Adrenal gland (tissue), 12 donors: Measurements from ENCODE around the gene SLAMF8. TPM values are rescaled to one million over a fixed set of nuclear protein-coding genes. Genes with fewer than 3 reads are reported as not detected.

Experiments
- DNase-seq, 7 donors: peaks; one replicate each; pipeline ENCODE4 v3.0.0-alpha.2; 2019 to 2020
- H3K27ac ChIP-seq, 5 donors: fragments of 200-600 bp; sonication (generic) in 4 of 5; 1 replicate in 3 of 5; 2 replicates in 2 of 5; pipeline versions ENCODE4 v1.5.1 to v1.8.0; 2016 to 2020; ENCODE audit warnings: mild to moderate bottlenecking in 1 of 5
- H3K27me3 ChIP-seq: fragments of 200-600 bp; 2 replicates; pipeline ENCODE4 v1.8.0; 2021
- H3K36me3 ChIP-seq, 2 donors: fragments of 200-600 bp; replicated peaks in 1 of 2; 1 replicate in 1 of 2; 2 replicates in 1 of 2; pipeline versions ENCODE4 v1.5.1 to v1.8.0; 2018 to 2022
- H3K4me1 ChIP-seq, 2 donors: fragments of 200-600 bp; replicated peaks in 1 of 2; 1 replicate in 1 of 2; 2 replicates in 1 of 2; pipeline versions ENCODE4 v1.5.1 to v1.8.0; 2018 to 2021
- H3K4me3 ChIP-seq, 4 donors: fragments of 200-600 bp; sonication (generic) in 3 of 4; one replicate each; pipeline ENCODE4 v1.5.1; 2016 to 2018
- H3K9me3 ChIP-seq, 3 donors: fragments of 200-600 bp; sonication (generic) in 1 of 3; replicated peaks in 1 of 3; 1 replicate in 2 of 3; 2 replicates in 1 of 3; pipeline versions ENCODE4 v1.5.1 to v1.8.0; 2016 to 2021
- POLR2A ChIP-seq, 2 donors: fragments of 450-650 bp; IDR thresholded peaks; one replicate each; pipeline ENCODE4 v1.6.1; 2017; ENCODE audit warnings: antibody characterized with exemption in 2 of 2, mild to moderate bottlenecking in 2 of 2, moderate library complexity in 1 of 2
- WGBS, 4 donors: extraction: QIAGEN DNeasy Blood & Tissue Kit in 2 of 4; methylation state at CpG; one replicate each; pipeline versions ENCODE4 v1.1.5 to v1.1.7; 2013 to 2017; 5-methylcytosine and 5-hydroxymethylcytosine counted together
- intact Hi-C, 2 donors: fragments of 100-400 bp; cut with DNase I; formaldehyde crosslinking; loops; one replicate each; pipeline versions ENCODE4 v1.14.1 to v1.15.0; 2022 to 2023
- polyA plus RNA-seq, 3 donors: library from polyadenylated mRNA; stranded (reverse); fragments of 200-250 nt in 2 of 3; fragments of 350-450 nt in 1 of 3; fragmentation: Illumina TruSeq in 1 of 3; extraction: RNeasy Lipid Tissue Mini Kit (QIAGEN cat#74804) in 1 of 3; gene quantifications; one replicate each; pipeline ENCODE4 v1.2.3, GENCODE V29; 2013 to 2014
- total RNA-seq, 9 donors: library from RNA; depleted of rRNA in 4 of 9; stranded (reverse); fragments of >200 nt in 4 of 9; fragments of 120-200 nt in 1 of 9; fragmentation: NEBNext Ultra II Directional in 1 of 9; extraction: Animal tissue kit (Norgen Biotek cat#: 25700) in 1 of 9; gene quantifications; one replicate each; pipeline versions ENCODE4 v1.1.0 to v1.2.4, GENCODE V29; 2013 to 2023
- TF ChIP-seq, protein P1 (sequence below), 6 experiments: fragments of 450-650 bp in 4 of 6; fragments of 200-600 bp in 2 of 6; sonication (generic) in 1 of 6; IDR thresholded peaks; 1 replicate in 5 of 6; 2 replicates in 1 of 6; pipeline versions ENCODE4 v1.5.1 to v1.8.0; 2016 to 2021; ENCODE audit warnings: antibody characterized with exemption in 6 of 6, mild to moderate bottlenecking in 2 of 6, moderate library complexity in 1 of 6
- donor health status: healthy with polysubstance abuse.
- donor health status: Bipolar disorder and iron deficiency.
- donor health status: DM: yes; HTN: yes; CAD: no.
- donor health status: DM: no; HTN: no; CAD: no.
- donor health status: DM: no; HTN: no; CAD: no.
- donor health status: DM: yes; HTN: yes; CAD: no.

Gene SLAMF8
- total and polyA plus RNA-seq, 12 donors = 0.55 to 24.2 (median 9.0) TPM

DNA sequence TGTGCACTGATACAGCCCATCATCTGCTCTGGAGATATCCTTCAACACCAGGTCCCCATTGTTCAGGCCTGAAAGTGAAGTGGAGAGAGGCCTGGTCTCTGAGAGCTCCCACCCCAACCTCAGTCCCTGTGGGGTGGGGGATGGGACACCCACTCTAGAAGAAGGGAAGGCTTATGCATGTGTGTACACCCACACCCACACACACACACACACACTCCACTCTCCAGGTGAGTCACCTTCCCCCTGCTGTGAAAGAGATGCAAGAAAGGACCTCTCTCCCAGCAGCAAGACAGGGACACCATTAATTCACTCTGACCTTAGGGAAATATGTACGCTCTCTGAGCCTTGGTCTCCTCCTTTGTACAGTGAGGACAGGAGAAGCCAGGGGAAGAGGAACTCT lies 29.9 kb downstream of the SLAMF8 start:
- H3K27ac ChIP-seq = no peak overlapping the region
- intact Hi-C loops = no loop called here

DNA sequence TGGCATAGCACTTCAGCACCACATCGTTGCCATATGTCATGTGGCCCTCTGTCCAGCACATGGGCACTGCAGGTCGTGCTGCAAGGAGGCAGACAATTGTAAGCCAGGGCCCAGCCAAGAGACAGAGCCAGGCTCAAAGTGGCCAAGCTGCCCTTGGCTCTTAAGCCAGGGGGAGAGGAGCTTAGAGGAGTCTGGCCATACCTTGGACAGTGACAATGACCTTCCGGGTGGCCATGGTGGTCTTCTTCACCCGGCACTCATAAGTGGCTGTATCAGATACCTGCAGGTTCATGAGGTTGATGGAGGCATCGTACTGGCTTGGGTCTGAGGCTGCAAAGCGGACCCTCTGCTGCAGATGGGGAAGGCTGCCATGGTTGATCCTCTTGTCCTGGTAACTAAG lies 31.2 kb downstream of the SLAMF8 start:
- Histone ChIP-seq H3K27me3 (no peaks in the 10 kb centered on the region), H3K36me3 (no peaks in the 10 kb centered on the region), H3K9me3 (no peaks in the 10 kb centered on the region), H3K4me3 (no peak overlapping the region), H3K4me1 (peaks cover 0 to 12% of the 10 kb centered on the region in 2 donors), H3K27ac (no peak overlapping the region)
- DNase-seq = no peak
- intact Hi-C loops = no loop called here
- 96 to 100% (median 99%) methylated on average over 2 to 6 of the region's 6 CpGs for WGBS, 4 donors
- TF ChIP-seq, protein P1, sequence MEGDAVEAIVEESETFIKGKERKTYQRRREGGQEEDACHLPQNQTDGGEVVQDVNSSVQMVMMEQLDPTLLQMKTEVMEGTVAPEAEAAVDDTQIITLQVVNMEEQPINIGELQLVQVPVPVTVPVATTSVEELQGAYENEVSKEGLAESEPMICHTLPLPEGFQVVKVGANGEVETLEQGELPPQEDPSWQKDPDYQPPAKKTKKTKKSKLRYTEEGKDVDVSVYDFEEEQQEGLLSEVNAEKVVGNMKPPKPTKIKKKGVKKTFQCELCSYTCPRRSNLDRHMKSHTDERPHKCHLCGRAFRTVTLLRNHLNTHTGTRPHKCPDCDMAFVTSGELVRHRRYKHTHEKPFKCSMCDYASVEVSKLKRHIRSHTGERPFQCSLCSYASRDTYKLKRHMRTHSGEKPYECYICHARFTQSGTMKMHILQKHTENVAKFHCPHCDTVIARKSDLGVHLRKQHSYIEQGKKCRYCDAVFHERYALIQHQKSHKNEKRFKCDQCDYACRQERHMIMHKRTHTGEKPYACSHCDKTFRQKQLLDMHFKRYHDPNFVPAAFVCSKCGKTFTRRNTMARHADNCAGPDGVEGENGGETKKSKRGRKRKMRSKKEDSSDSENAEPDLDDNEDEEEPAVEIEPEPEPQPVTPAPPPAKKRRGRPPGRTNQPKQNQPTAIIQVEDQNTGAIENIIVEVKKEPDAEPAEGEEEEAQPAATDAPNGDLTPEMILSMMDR (IDR thresholded peaks at IDR 0.05) = no peak
- no peak for TF ChIP-seq POLR2A (IDR thresholded peaks at IDR 0.05)

More for the DNA sequence above, 29.9 kb downstream of the SLAMF8 start:
- Histone ChIP-seq H3K4me3 (no peak overlapping the region), H3K4me1 (peaks cover 0 to 16% of the 10 kb centered on the region in 2 donors), H3K36me3 (no peaks in the 10 kb centered on the region), H3K27me3 (no peaks in the 10 kb centered on the region), H3K9me3 (no peaks in the 10 kb centered on the region)
- no peak for DNase-seq
- 93 to 100% (median 99%) methylated on average over 1 of the region's 1 CpG for WGBS, 4 donors
- no peak for TF ChIP-seq POLR2A (IDR thresholded peaks at IDR 0.05)
- TF ChIP-seq, protein P1 (IDR thresholded peaks at IDR 0.05) = no peak

DNA sequence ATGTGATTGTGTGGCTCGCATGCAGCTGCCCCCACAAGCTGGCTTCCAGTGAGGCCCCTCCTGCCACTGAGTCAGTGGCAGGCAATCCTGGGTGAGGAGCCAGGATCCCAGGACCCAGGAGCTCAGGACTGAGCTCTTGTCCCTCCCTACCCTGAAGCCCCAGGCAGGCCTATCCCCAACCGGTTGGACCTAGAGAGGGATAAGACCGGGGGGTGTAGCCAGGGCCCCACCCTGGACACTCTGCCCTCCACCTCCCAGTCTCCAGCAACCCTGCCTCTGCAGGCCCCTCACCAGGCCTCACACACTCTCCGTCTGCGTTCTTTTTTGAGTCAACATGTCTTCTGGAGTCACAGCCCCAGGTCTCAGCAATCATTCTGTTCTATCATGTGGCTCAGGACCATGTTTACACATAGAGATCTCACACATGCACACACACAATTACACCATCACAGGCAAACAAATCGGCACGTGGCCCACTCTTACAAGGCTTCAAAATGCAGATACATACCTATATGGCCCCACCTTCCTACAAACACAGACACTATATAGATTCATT lies 33.2 kb downstream of the SLAMF8 start:
- no peak for DNase-seq
- no peaks in the 10 kb centered on the region for H3K9me3 ChIP-seq
- no peak overlapping the region for H3K27ac ChIP-seq
- H3K27me3 ChIP-seq = no peaks in the 10 kb centered on the region
- H3K4me3 ChIP-seq = no peak overlapping the region
- no peaks in the 10 kb centered on the region for H3K36me3 ChIP-seq
- 90 to 96% (median 91%) methylated on average over 7 of the region's 7 CpGs for WGBS, 4 donors
- TF ChIP-seq, protein P1 (IDR thresholded peaks at IDR 0.05) = no peak
- TF ChIP-seq POLR2A (IDR thresholded peaks at IDR 0.05) = no peak
- no peaks in the 10 kb centered on the region for H3K4me1 ChIP-seq
- intact Hi-C loops = no loop called here

DNA sequence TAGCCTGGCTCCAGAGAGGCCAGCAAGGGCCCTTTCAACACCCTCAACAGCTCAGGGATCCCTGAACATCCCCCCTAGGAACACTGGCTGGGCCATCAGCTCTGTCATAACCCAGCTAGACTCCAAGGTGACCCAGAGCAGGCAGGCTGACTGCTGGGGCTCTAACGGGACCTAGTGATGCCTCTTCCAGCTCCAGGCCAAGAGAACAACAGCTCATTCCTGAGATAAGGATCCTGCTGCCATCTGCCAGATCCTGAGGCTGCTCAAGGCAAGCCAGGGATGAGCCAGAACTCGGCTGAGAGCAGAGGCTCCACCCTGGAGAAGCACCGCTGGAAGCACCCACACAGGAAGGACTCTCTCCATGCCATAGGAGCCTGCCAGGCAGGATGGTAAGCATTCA lies 33.8 kb downstream of the SLAMF8 start:
- Histone ChIP-seq H3K4me1 (no peaks in the 10 kb centered on the region), H3K27ac (no peak overlapping the region), H3K27me3 (no peaks in the 10 kb centered on the region), H3K36me3 (no peaks in the 10 kb centered on the region), H3K4me3 (no peak overlapping the region), H3K9me3 (no peaks in the 10 kb centered on the region)
- TF ChIP-seq, protein P1 (IDR thresholded peaks at IDR 0.05) = no peak
- TF ChIP-seq POLR2A (IDR thresholded peaks at IDR 0.05) = no peak
- 17 to 30% (median 20%) methylated on average over 1 to 3 of the region's 3 CpGs; no CpG with 5 or more reads in 1 of the 4 donors for WGBS, 4 donors
- intact Hi-C loops = no loop called here
- peak in 6 of 7 donors; percentile 53 to 75 (median 59) for DNase-seq
